ENCODE measurements around the gene POU2F1. TPM values are rescaled to one million over a fixed set of nuclear protein-coding genes. Genes with fewer than 3 reads are reported as not detected.

The POU2F1 gene
- total RNA-seq, 1 donor from 2014 or later: 36.1 TPM

- Mint-ChIP-seq H3K9me3 (ENCODE audit: low read depth) (no peaks in the 10 kb centered on the region), H3K4me3 (ENCODE audit: low read depth) (no peak overlapping the region), H3K27me3 (peaks cover 44% of the 10 kb centered on the region), H3K36me3 (ENCODE audit: insufficient read depth) (no peaks in the 10 kb centered on the region), H3K4me1 (ENCODE audit: low read depth) (no peaks in the 10 kb centered on the region), H3K27ac (peak overlapping the region; percentile 46)
- DNase-seq (ENCODE audit: low spot score, unreplicated experiment): peak; percentile 72
- TF ChIP-seq CTCF (IDR thresholded peaks at IDR 0.05; ENCODE audit: unreplicated experiment): peak; percentile 87
These were observed 221.6 kb downstream of the POU2F1 start for GRCh38 chr1:167442142-167442848.

GRCh38 chr1:167442854-167443565 is 222.3 kb downstream of the POU2F1 start:
- Mint-ChIP-seq H3K4me3 (ENCODE audit: low read depth) (no peak overlapping the region), H3K36me3 (ENCODE audit: insufficient read depth) (no peaks in the 10 kb centered on the region), H3K27me3 (peaks cover 43% of the 10 kb centered on the region), H3K4me1 (ENCODE audit: low read depth) (no peaks in the 10 kb centered on the region), H3K27ac (no peak overlapping the region), H3K9me3 (ENCODE audit: low read depth) (no peaks in the 10 kb centered on the region)
- no peak for DNase-seq (ENCODE audit: low spot score, unreplicated experiment)
- TF ChIP-seq CTCF (IDR thresholded peaks at IDR 0.05; ENCODE audit: unreplicated experiment): no peak

DNA sequence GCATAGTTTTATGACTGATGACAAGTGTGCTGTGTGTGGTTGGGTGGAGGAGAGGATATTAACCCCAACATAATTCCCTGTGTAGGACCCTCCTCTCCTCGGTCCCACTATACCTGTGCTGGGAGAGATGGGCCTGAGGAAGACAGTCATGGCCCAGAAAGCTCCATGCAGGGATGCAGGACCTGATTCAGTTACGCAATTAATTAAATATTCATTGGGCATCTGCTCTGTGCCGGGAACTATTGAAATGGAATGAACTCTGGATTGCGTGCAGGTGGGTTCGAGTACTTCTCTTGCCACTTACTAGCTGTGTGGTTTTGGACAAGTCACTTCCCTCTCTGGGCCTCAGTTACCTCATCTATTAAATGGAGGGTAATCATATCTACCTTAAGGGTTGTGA is 223.1 kb downstream of the POU2F1 start:
- no peaks in the 10 kb centered on the region for H3K9me3 Mint-ChIP-seq (ENCODE audit: low read depth)
- no peak for TF ChIP-seq CTCF (IDR thresholded peaks at IDR 0.05; ENCODE audit: unreplicated experiment)
- no peak overlapping the region for H3K4me3 Mint-ChIP-seq (ENCODE audit: low read depth)
- H3K27me3 Mint-ChIP-seq: peaks cover 35% of the 10 kb centered on the region
- DNase-seq (ENCODE audit: low spot score, unreplicated experiment): no peak
- H3K4me1 Mint-ChIP-seq (ENCODE audit: low read depth): no peaks in the 10 kb centered on the region
- H3K36me3 Mint-ChIP-seq (ENCODE audit: insufficient read depth): no peaks in the 10 kb centered on the region
- no peak overlapping the region for H3K27ac Mint-ChIP-seq

DNA sequence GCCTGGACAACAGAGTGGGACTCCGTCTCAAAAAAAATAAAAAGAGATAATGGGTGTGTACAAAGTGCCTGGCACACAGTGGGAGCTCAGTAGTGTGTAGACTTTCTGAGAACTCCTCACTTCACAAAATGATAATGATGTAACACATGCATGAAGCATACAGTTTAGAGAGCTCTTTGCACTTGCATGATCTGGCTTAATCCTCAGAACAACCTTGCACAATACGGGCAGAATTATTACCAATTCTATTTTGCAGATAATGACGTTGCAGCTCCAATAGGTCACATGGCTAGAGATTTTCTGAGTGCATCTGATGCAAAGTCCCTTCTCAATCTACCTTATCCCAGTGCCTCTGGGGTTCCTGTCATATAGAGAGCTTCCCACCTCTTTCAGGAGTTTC is 226.3 kb downstream of the POU2F1 start:
- Mint-ChIP-seq H3K27ac (no peak overlapping the region), H3K4me1 (ENCODE audit: low read depth) (no peaks in the 10 kb centered on the region), H3K36me3 (ENCODE audit: insufficient read depth) (no peaks in the 10 kb centered on the region), H3K9me3 (ENCODE audit: low read depth) (no peaks in the 10 kb centered on the region), H3K4me3 (ENCODE audit: low read depth) (no peak overlapping the region), H3K27me3 (peaks cover 15% of the 10 kb centered on the region)
- TF ChIP-seq CTCF (IDR thresholded peaks at IDR 0.05; ENCODE audit: unreplicated experiment): no peak
- no peak for DNase-seq (ENCODE audit: low spot score, unreplicated experiment)

- no peak for DNase-seq (ENCODE audit: low spot score, unreplicated experiment)
- no peak overlapping the region for H3K27ac Mint-ChIP-seq
- no peak for TF ChIP-seq CTCF (IDR thresholded peaks at IDR 0.05; ENCODE audit: unreplicated experiment)
These were observed 226.9 kb downstream of the POU2F1 start for GRCh38 chr1:167447521-167448136.

More at GRCh38 chr1:167447521-167448136, 226.9 kb downstream of the POU2F1 start:
- Mint-ChIP-seq H3K4me1 (ENCODE audit: low read depth) (peaks cover 1% of the 10 kb centered on the region), H3K36me3 (ENCODE audit: insufficient read depth) (no peaks in the 10 kb centered on the region), H3K9me3 (ENCODE audit: low read depth) (no peaks in the 10 kb centered on the region), H3K27me3 (peaks cover 18% of the 10 kb centered on the region), H3K4me3 (ENCODE audit: low read depth) (no peak overlapping the region)
